Measurements from ENCODE around the gene MIGA2.

Gene MIGA2

GRCh38 chr9:129038109-129038852 is 1.9 kb downstream of the MIGA2 start:
- peaks cover 27% of the 10 kb centered on the region for H3K4me1 Mint-ChIP-seq (ENCODE audit: low read depth)
- no peak overlapping the region for H3K27ac Mint-ChIP-seq
- H3K36me3 Mint-ChIP-seq: peaks cover 2% of the 10 kb centered on the region
- H3K9me3 Mint-ChIP-seq (ENCODE audit: low read depth): no peaks in the 10 kb centered on the region
- H3K27me3 Mint-ChIP-seq: no peaks in the 10 kb centered on the region
- peak overlapping the region; percentile 96 for H3K4me3 Mint-ChIP-seq

GRCh38 chr9:129040113-129040643 is 3.8 kb downstream of the MIGA2 start:
- Mint-ChIP-seq H3K9me3 (ENCODE audit: low read depth) (no peaks in the 10 kb centered on the region), H3K27ac (no peak overlapping the region), H3K27me3 (no peaks in the 10 kb centered on the region), H3K36me3 (peaks cover 4% of the 10 kb centered on the region), H3K4me1 (ENCODE audit: low read depth) (peaks cover 27% of the 10 kb centered on the region), H3K4me3 (no peak overlapping the region)

GRCh38 chr9:129042016-129042415 is 5.6 kb downstream of the MIGA2 start:
- Mint-ChIP-seq H3K27me3 (no peaks in the 10 kb centered on the region), H3K9me3 (ENCODE audit: low read depth) (no peaks in the 10 kb centered on the region), H3K36me3 (peaks cover 4% of the 10 kb centered on the region), H3K4me1 (ENCODE audit: low read depth) (peaks cover 17% of the 10 kb centered on the region), H3K27ac (no peak overlapping the region), H3K4me3 (no peak overlapping the region)

GRCh38 chr9:129052592-129052991 is 16.2 kb downstream of the MIGA2 start:
- Mint-ChIP-seq H3K9me3 (ENCODE audit: low read depth) (no peaks in the 10 kb centered on the region), H3K4me3 (no peak overlapping the region), H3K27me3 (no peaks in the 10 kb centered on the region), H3K27ac (no peak overlapping the region), H3K36me3 (no peaks in the 10 kb centered on the region), H3K4me1 (ENCODE audit: low read depth) (no peaks in the 10 kb centered on the region)

- Mint-ChIP-seq H3K36me3 (no peaks in the 10 kb centered on the region), H3K4me1 (ENCODE audit: low read depth) (no peaks in the 10 kb centered on the region), H3K27ac (no peak overlapping the region), H3K27me3 (no peaks in the 10 kb centered on the region), H3K4me3 (no peak overlapping the region), H3K9me3 (ENCODE audit: low read depth) (no peaks in the 10 kb centered on the region)
Observed at GRCh38 chr9:129053020-129053419, 16.6 kb downstream of the MIGA2 start.

GRCh38 chr9:129054163-129054851 is 17.9 kb downstream of the MIGA2 start:
- Mint-ChIP-seq H3K36me3 (no peaks in the 10 kb centered on the region), H3K27ac (no peak overlapping the region), H3K9me3 (ENCODE audit: low read depth) (no peaks in the 10 kb centered on the region), H3K4me1 (ENCODE audit: low read depth) (no peaks in the 10 kb centered on the region), H3K4me3 (no peak overlapping the region), H3K27me3 (no peaks in the 10 kb centered on the region)

- Mint-ChIP-seq H3K36me3 (no peaks in the 10 kb centered on the region), H3K9me3 (ENCODE audit: low read depth) (no peaks in the 10 kb centered on the region), H3K4me3 (no peak overlapping the region), H3K27me3 (no peaks in the 10 kb centered on the region), H3K27ac (no peak overlapping the region), H3K4me1 (ENCODE audit: low read depth) (no peaks in the 10 kb centered on the region)
Observed at GRCh38 chr9:129058965-129059795, 22.8 kb downstream of the MIGA2 start.

GRCh38 chr9:129059796-129060785 is 23.7 kb downstream of the MIGA2 start:
- Mint-ChIP-seq H3K4me3 (no peak overlapping the region), H3K4me1 (ENCODE audit: low read depth) (no peaks in the 10 kb centered on the region), H3K27me3 (no peaks in the 10 kb centered on the region), H3K36me3 (no peaks in the 10 kb centered on the region), H3K9me3 (ENCODE audit: low read depth) (no peaks in the 10 kb centered on the region), H3K27ac (no peak overlapping the region)

- H3K36me3 Mint-ChIP-seq: peaks cover 2% of the 10 kb centered on the region
- H3K4me1 Mint-ChIP-seq (ENCODE audit: low read depth): no peaks in the 10 kb centered on the region
- H3K27me3 Mint-ChIP-seq: no peaks in the 10 kb centered on the region
- H3K27ac Mint-ChIP-seq: no peak overlapping the region
- H3K4me3 Mint-ChIP-seq: no peak overlapping the region
- no peaks in the 10 kb centered on the region for H3K9me3 Mint-ChIP-seq (ENCODE audit: low read depth)
Observed at GRCh38 chr9:129060991-129061390, 24.6 kb downstream of the MIGA2 start.

- H3K27ac Mint-ChIP-seq: no peak overlapping the region
- H3K27me3 Mint-ChIP-seq: no peaks in the 10 kb centered on the region
- peaks cover under 1% of the 10 kb centered on the region for H3K4me1 Mint-ChIP-seq (ENCODE audit: low read depth)
- peaks cover 2% of the 10 kb centered on the region for H3K36me3 Mint-ChIP-seq
- H3K9me3 Mint-ChIP-seq (ENCODE audit: low read depth): no peaks in the 10 kb centered on the region
- H3K4me3 Mint-ChIP-seq: no peak overlapping the region
Observed at GRCh38 chr9:129063061-129063460, 26.6 kb downstream of the MIGA2 start.

GRCh38 chr9:129064499-129064908 is 28.1 kb downstream of the MIGA2 start:
- Mint-ChIP-seq H3K27me3 (no peaks in the 10 kb centered on the region), H3K36me3 (peaks cover 5% of the 10 kb centered on the region), H3K4me3 (no peak overlapping the region), H3K4me1 (ENCODE audit: low read depth) (peaks cover 12% of the 10 kb centered on the region), H3K9me3 (ENCODE audit: low read depth) (no peaks in the 10 kb centered on the region), H3K27ac (no peak overlapping the region)

GRCh38 chr9:129068110-129068509 is 31.7 kb downstream of the MIGA2 start:
- Mint-ChIP-seq H3K9me3 (ENCODE audit: low read depth) (no peaks in the 10 kb centered on the region), H3K4me3 (no peak overlapping the region), H3K27me3 (no peaks in the 10 kb centered on the region), H3K36me3 (peaks cover 5% of the 10 kb centered on the region), H3K4me1 (ENCODE audit: low read depth) (peaks cover 30% of the 10 kb centered on the region), H3K27ac (peak overlapping the region; percentile 94)

- Mint-ChIP-seq H3K9me3 (ENCODE audit: low read depth) (no peaks in the 10 kb centered on the region), H3K4me1 (ENCODE audit: low read depth) (peaks cover 35% of the 10 kb centered on the region), H3K36me3 (peaks cover 5% of the 10 kb centered on the region), H3K4me3 (peak overlapping the region; percentile 69), H3K27ac (peak overlapping the region; percentile 96), H3K27me3 (no peaks in the 10 kb centered on the region)
Observed at GRCh38 chr9:129068990-129069861, 32.8 kb downstream of the MIGA2 start.

Data from activated naive CD8-positive, alpha-beta T cell (primary cell).